Aorta (tissue), 5 donors: ENCODE measurements around the gene SLC43A3. TPM values are rescaled to one million over a fixed set of nuclear protein-coding genes. Genes with fewer than 3 reads are reported as not detected.

Experiments used
- ATAC-seq: fragments of 200-7000 bp; cut with Tn5 transposase; one replicate; pipeline ENCODE4 v1.9.1; 2022; ENCODE audit warnings: moderate library complexity; ENCODE audit not compliant: low FRiP score
- DNase-seq, 2 donors: peaks; one replicate each; pipeline ENCODE4 v3.0.0-alpha.2; 2020
- H3K27ac ChIP-seq, 2 donors: one replicate each; pipeline ENCODE4 v1.5.1; 2013; ENCODE audit warnings: low read length in 2 of 2, mild to moderate bottlenecking in 2 of 2, moderate library complexity in 2 of 2, control low read depth in 1 of 2, inconsistent platforms in 1 of 2, low read depth in 1 of 2
- H3K27me3 ChIP-seq, 2 donors: one replicate each; pipeline ENCODE4 v1.6.1; 2013; ENCODE audit warnings: control low read depth in 1 of 2, low read length in 1 of 2, mild to moderate bottlenecking in 1 of 2, moderate library complexity in 1 of 2; ENCODE audit not compliant: insufficient read depth in 2 of 2, control insufficient read depth in 1 of 2
- H3K36me3 ChIP-seq, 2 donors: one replicate each; pipeline ENCODE4 v1.6.1; 2013; ENCODE audit warnings: control low read depth in 1 of 2, low read length in 1 of 2, mild to moderate bottlenecking in 1 of 2; ENCODE audit not compliant: insufficient read depth in 2 of 2, control insufficient read depth in 1 of 2
- H3K4me1 ChIP-seq, 2 donors: one replicate each; pipeline ENCODE4 v1.6.1; 2013; ENCODE audit warnings: low read length in 2 of 2, control low read depth in 1 of 2, mild to moderate bottlenecking in 1 of 2, moderate library complexity in 1 of 2; ENCODE audit not compliant: insufficient read depth in 2 of 2, control insufficient read depth in 1 of 2
- H3K4me3 ChIP-seq, 2 donors: one replicate each; pipeline ENCODE4 v1.5.1; 2013; ENCODE audit warnings: low read length in 2 of 2, control low read depth in 1 of 2, mild to moderate bottlenecking in 1 of 2
- H3K9me3 ChIP-seq: one replicate; pipeline ENCODE4 v1.6.1; 2013; ENCODE audit warnings: mild to moderate bottlenecking, low read length; ENCODE audit not compliant: control insufficient read depth
- WGBS, 2 donors: extraction: QIAGEN DNeasy Blood & Tissue Kit; methylation state at CpG; one replicate each; pipeline ENCODE4 v1.1.7; 2013; 5-methylcytosine and 5-hydroxymethylcytosine counted together
- intact Hi-C, 2 donors: fragments of 100-400 bp; cut with DNase I; formaldehyde crosslinking; loops; one replicate each; pipeline versions ENCODE4 v1.14.2 to v1.15.0; 2022
- polyA plus RNA-seq, 2 donors: library from polyadenylated mRNA; stranded (reverse); fragments of 200-250 nt; gene quantifications; one replicate each; pipeline ENCODE4 v1.2.3, GENCODE V29; 2013
- total RNA-seq, 2 donors: library from RNA; stranded (reverse); fragmentation: NEBNext Ultra II Directional; extraction: Animal tissue kit (Norgen Biotek cat#: 25700); gene quantifications; one replicate each; pipeline ENCODE4 v1.2.1, GENCODE V29; 2021
- donor health status: healthy with polysubstance abuse.
- donor health status: Bipolar disorder and iron deficiency.
- donor health status: DM: no; HTN: no; CAD: no.
- donor health status: DM: no; HTN: no; CAD: no.
- donor health status: DM: yes; HTN: yes; CAD: no.

Gene SLC43A3
- total and polyA plus RNA-seq, 4 donors = 28.0 to 97.8 (median 45.1) TPM

GRCh38 chr11:57434640-57435546 is 8.0 kb upstream of the SLC43A3 start:
- Histone ChIP-seq H3K27ac (no peak overlapping the region), H3K4me1 (no peaks in the 10 kb centered on the region), H3K9me3 (no peaks in the 10 kb centered on the region), H3K27me3 (no peaks in the 10 kb centered on the region), H3K4me3 (no peak overlapping the region), H3K36me3 (no peaks in the 10 kb centered on the region)
- no peak for DNase-seq
- WGBS, 2 donors = 65 to 68% methylated on average over 15 of the region's 15 CpGs
- ATAC-seq = peak; percentile 83
- intact Hi-C loops = loop anchor here in 1 of 2 donors (1.0 kb wide), 1 partner anchor 22 kb away; no protein-coding TSS in a partner anchor

GRCh38 chr11:57432714-57433163 is 5.8 kb upstream of the SLC43A3 start:
- Histone ChIP-seq H3K36me3 (no peaks in the 10 kb centered on the region), H3K4me1 (no peaks in the 10 kb centered on the region), H3K9me3 (no peaks in the 10 kb centered on the region), H3K4me3 (no peak overlapping the region), H3K27ac (no peak overlapping the region), H3K27me3 (no peaks in the 10 kb centered on the region)
- DNase-seq (peak in 1 of 2 donors; percentile 69), ATAC-seq (no peak)
- intact Hi-C loops = no loop called here
- WGBS, 2 donors = 69 to 82% methylated on average over 7 of the region's 7 CpGs

- no peaks in the 10 kb centered on the region for H3K4me1 ChIP-seq
- DNase-seq (peak in 1 of 2 donors; percentile 51), ATAC-seq (no peak)
- H3K4me3 ChIP-seq = no peak overlapping the region
- H3K36me3 ChIP-seq = no peaks in the 10 kb centered on the region
- intact Hi-C loops = no loop called here
- no peaks in the 10 kb centered on the region for H3K9me3 ChIP-seq
- 76 to 84% methylated on average over 5 of the region's 5 CpGs for WGBS, 2 donors
- H3K27ac ChIP-seq = no peak overlapping the region
- H3K27me3 ChIP-seq = no peaks in the 10 kb centered on the region
Observed at GRCh38 chr11:57432149-57432561, 5.2 kb upstream of the SLC43A3 start.

GRCh38 chr11:57430952-57431351 is 4.0 kb upstream of the SLC43A3 start:
- intact Hi-C loops = no loop called here

GRCh38 chr11:57429946-57430345 is 3.0 kb upstream of the SLC43A3 start:
- Histone ChIP-seq H3K27ac (no peak overlapping the region), H3K4me3 (no peak overlapping the region), H3K36me3 (no peaks in the 10 kb centered on the region), H3K9me3 (no peaks in the 10 kb centered on the region), H3K27me3 (no peaks in the 10 kb centered on the region), H3K4me1 (peaks cover 0 to 11% of the 10 kb centered on the region in 2 donors)
- intact Hi-C loops = loop anchor here in 1 of 2 donors (5.0 kb wide), 1 partner anchor 98 kb away; no protein-coding TSS in a partner anchor
- ATAC-seq (no peak), DNase-seq (no peak)
- 37 to 48% methylated on average over 4 of the region's 4 CpGs for WGBS, 2 donors

More at GRCh38 chr11:57430952-57431351, 4.0 kb upstream of the SLC43A3 start:
- ATAC-seq (no peak), DNase-seq (no peak)
- no peaks in the 10 kb centered on the region for H3K27me3 ChIP-seq
- WGBS, 2 donors = 91 to 95% methylated on average over 1 of the region's 1 CpG
- H3K4me3 ChIP-seq = no peak overlapping the region
- H3K36me3 ChIP-seq = no peaks in the 10 kb centered on the region
- H3K9me3 ChIP-seq = no peaks in the 10 kb centered on the region
- peaks cover 0 to 3% of the 10 kb centered on the region in 2 donors for H3K4me1 ChIP-seq
- no peak overlapping the region for H3K27ac ChIP-seq

GRCh38 chr11:57428643-57429042 is 1.7 kb upstream of the SLC43A3 start:
- no peaks in the 10 kb centered on the region for H3K36me3 ChIP-seq
- H3K4me1 ChIP-seq = peaks cover 0 to 14% of the 10 kb centered on the region in 2 donors
- DNase-seq (no peak), ATAC-seq (no peak)
- no peak overlapping the region for H3K27ac ChIP-seq
- WGBS, 2 donors = 93 to 95% methylated on average over 5 of the region's 5 CpGs
- intact Hi-C loops = loop anchor here in 1 of 2 donors (5.0 kb wide), 1 partner anchor 96 kb away; no protein-coding TSS in a partner anchor
- H3K4me3 ChIP-seq = no peak overlapping the region
- H3K9me3 ChIP-seq = no peaks in the 10 kb centered on the region
- no peaks in the 10 kb centered on the region for H3K27me3 ChIP-seq

- intact Hi-C loops = loop anchor here in 1 of 2 donors (5.0 kb wide), 1 partner anchor 95 kb away; no protein-coding TSS in a partner anchor
- Histone ChIP-seq H3K27ac (peak overlapping the region; percentile 93 to 96), H3K36me3 (no peaks in the 10 kb centered on the region), H3K4me3 (no peak overlapping the region), H3K27me3 (no peaks in the 10 kb centered on the region), H3K4me1 (peaks cover 0 to 14% of the 10 kb centered on the region in 2 donors), H3K9me3 (no peaks in the 10 kb centered on the region)
- 13 to 17% methylated on average over 8 of the region's 8 CpGs for WGBS, 2 donors
- ATAC-seq (peak; percentile 69), DNase-seq (peak; percentile 80 to 85)
Observed at GRCh38 chr11:57427727-57428082, 784 bp upstream of the SLC43A3 start.

- Histone ChIP-seq H3K27me3 (no peaks in the 10 kb centered on the region), H3K9me3 (no peaks in the 10 kb centered on the region), H3K4me3 (peak overlapping the region; percentile 13 to 58), H3K4me1 (peaks cover 0 to 14% of the 10 kb centered on the region in 2 donors), H3K36me3 (no peaks in the 10 kb centered on the region), H3K27ac (peak overlapping the region; percentile 93 to 96)
- no peak for ATAC-seq
- 27 to 29% methylated on average over 16 of the region's 16 CpGs for WGBS, 2 donors
- DNase-seq = no peak
- intact Hi-C loops = loop anchor here in 1 of 2 donors (5.0 kb wide), 1 partner anchor 94 kb away; no protein-coding TSS in a partner anchor
Observed at GRCh38 chr11:57426439-57426928, 437 bp downstream of the SLC43A3 start.
